Measurements from ENCODE around the gene TSPAN2.

The TSPAN2 gene

DNA sequence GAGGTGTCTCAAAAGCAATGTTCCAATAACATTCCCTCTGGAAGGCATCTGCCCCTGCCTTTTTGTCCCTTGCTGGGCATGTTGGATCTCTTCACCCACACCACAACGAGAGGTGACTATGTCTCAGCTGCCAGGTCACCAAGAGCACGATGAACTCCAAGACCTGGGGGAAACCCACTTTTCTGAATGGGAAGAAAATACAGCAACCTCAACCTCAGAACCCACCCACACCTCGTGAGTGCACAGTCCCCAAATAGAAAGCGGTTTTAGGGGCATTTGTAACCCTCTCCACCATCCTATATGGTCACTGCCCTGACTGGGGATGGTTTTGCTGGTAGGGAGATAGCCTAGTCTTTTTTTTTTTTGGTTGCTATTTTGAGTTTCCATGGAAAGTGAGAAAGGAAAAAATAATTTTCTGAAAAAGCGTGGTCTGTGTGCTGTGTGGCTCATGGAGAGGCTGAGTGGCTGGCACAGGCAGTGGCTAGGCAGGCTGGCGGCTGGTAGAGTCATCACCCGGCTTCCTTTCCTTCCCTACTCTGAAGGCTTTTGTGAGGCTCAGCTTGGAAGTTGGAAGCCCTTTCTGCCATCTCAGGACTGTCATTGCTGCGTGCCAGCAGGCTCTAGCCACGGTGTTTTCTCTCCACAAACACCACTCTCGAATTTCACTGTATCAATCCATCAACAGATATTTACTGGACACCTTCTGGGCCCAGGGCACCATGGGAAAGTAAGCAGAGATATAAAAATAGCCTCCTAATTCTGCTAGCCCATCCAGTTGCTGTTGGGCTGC, 15.8 kb downstream of the TSPAN2 start:
- DNase-seq, result no peak

DNA sequence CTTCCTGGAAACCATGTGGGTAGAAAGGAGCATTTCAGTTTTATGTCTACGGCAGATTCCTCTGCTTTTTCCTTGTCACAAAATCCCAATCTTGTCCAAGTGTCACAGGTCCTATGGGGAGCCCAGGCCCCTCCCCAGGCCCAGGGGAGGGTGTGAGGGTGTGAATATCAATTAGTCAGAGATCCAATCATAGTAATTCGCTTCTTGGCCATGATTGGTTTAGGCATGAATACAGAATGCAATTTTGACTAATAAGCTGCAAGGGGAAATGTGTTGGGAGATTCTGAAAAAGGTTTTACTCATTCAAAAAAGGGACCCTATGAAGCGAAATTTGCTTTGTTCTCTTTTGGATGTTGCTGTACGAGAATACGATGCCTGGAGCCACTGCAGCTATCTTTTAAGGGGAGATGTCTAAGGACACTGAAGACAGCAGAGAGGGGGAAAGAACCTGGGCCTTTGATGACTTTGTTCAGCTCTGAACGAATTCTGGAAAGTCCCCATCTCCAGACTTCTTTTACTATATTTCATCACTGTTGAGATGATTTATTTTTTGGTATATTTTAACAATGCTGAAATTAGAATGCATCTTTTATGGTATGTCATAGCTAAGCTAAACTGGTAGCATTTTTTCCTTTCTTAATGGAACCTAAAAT, 18.2 kb downstream of the TSPAN2 start:
- no peak for DNase-seq

DNA sequence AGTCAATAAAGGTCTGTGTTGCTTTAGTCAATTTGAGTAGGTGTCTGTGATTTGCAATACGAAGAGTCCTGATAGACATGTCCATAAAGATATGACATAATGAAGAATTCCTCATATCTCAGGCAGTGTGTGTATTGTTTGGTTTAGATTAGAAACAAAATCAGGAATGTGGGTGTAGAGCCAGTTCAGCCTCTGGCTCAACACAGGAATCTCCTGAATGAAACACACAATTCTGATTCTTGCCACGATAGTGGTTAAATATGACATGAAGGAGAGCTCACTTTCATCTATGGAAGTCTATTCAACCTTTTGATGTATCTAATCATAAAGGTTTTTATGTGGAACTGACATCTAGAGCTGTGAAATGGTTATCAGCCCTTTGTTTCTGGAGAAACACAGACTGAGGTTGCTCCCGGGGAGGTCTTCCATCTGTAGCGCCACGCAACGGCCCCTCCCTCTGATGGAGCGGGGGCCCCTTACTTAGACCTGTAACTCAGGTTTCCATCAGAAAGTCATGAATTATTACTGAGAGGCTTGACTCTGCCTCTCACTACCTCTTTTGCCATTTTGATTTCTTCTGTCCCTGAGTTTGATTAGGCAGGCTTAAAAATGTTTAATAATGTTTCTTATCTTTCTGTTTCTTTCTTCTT, 19.5 kb downstream of the TSPAN2 start:
- no peak for DNase-seq

DNA sequence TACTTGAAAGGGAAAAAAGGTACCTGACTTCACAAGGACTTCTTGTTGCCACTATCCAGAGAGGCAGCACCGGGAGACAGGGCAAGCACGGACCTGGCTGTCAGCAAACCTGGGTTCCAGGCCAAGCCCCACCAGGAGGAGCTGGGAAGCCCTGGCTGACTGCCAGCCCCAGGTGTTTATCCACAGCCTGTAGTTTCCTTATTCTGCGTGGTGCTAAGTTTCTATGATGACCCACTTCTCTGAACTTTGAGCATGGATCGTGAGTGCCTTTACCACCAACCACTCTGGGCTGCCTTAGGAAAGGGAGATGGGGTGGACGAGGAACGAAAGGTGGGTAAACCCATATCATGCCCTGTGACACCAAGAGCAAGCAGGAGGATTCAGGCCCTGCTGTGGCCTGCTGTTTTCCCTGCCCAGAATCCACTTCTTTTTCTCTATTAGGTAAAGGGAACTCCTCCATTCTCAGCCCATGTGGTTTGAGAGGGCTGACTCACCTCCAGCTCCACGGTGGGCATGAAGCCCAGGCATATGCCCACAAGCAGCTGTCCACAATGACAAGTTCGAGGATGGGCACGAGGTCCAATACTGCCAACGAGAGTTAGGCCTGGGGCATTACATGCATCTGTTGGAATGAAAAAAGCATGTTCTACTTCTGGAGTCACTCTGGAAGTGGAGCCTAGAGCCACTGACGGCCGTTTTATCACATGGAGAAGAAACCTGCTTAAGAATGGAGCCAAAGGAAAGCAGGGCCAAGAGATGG, 20.3 kb downstream of the TSPAN2 start:
- DNase-seq, result no peak

DNA sequence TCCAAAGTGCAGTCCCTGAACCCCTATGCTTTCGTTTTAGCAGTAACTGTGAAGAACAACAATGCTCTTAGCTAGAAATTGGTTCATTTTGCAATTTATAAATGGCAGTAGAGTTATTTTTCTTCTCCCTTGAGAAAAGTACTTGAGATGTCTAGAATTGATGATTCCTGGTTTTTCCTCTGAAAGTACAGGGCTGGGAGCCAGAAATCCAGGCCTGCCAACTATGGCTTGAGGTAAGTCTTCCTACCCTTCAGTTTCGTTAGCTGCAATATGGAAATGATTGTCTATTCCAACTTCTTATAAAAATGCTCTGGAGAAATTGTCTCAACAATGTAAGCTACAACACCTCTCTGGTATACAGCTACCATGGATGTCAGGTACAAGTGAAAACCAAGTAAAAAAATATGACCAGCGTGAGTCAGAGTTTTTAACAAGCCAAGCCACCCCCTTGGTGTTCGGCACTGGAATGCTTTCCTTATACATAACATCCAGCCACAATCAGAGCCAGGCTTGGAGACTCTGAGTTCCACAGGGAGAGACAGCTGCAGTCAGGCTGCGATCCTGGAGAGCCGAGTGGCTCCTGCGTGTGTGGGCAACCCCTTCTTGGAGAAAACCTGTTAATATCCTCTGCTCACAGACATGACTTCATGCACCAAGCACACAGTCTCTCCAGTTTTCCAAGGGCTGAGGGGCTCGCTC, 22.0 kb downstream of the TSPAN2 start:
- no peak for DNase-seq

DNA sequence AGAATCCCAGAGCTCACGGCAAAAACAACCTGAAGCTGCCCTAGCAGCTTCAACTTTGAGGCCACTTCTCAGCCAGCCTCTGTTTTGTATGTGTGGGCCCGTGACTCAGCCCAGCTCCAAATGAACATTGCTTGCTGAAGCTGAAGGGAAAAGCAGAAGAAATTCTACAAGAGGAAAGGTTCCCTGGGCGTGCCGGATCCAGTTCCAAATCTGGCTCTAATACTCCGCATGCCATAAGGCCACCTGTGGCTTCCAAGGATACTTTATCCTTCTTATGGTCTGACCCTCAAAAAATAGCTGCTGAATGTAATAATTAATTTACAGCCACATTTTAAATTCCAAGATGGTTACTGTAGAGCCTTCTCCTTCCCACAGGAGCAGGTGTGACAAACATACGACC, 24.3 kb downstream of the TSPAN2 start:
- DNase-seq, result no peak

DNA sequence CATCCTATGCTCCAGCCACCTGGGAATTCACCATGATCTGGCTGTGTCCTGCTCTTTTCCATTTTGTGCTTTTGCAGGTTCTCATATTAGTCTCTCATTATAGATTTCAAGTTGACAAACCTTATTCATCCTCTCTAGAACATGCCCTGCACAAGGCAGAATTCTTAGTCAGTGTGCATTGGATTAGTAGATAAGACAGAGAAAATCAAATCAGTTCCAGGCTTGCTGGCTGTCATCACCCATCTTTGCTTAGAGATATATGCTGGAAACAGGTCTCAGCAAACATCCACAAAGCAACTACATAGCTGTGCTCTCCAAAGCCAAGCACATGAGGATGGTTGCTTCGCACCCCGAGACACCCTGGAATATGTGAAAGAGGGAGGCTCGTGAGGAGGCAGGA, 24.8 kb downstream of the TSPAN2 start:
- no peak for DNase-seq

DNA sequence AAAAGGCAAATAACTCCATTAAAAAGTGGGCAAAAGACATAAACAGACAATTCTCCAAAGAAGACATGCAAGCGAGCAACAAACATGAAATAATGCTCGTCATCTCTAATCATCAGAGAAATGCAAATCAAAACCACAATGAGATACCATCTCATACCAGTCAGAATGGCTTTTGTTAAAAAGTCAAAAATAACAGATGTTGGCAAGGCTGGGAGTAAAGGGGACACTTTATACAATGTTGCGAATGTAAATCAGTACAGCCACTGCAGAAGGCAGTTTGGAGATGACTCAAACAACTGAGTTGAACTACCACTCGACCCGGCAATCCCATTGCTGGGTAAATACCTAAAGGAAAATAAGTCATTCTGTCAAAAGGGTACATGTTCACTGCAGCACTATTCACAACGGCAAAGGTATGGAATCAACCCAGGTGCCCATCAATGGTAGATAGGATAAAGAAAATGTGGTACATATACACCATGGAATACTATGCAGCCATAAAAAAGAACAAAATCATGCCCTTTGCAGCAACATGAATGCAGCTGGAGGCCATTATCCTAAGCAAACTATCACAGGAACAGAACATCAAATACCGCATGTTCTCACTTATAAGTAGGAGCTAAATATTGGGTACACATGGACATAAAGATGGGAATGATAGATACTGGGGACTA, 25.9 kb downstream of the TSPAN2 start:
- DNase-seq, result no peak

DNA sequence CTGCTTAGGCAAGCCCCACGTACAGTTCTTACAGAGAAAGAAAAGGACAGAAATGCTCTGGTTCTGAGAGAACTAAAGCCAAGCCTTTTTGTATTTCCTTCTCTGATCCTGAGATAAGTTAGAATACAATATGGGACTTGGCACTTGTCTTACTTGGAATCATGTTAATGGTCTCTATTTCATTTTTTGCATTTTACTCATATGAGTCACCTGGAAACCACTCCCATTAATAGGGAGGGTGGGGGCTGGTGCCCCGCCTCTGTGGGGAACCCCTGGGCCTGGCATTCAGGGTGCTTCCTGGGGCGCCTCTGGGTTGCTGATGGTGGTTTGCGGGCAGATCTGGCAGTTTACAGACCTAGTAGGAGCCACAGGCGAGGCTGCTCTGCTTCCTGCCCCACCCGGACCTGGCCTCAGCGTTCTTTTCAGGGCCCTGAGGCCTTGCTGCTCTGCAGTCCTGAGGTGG, 26.7 kb downstream of the TSPAN2 start:
- no peak for DNase-seq

DNA sequence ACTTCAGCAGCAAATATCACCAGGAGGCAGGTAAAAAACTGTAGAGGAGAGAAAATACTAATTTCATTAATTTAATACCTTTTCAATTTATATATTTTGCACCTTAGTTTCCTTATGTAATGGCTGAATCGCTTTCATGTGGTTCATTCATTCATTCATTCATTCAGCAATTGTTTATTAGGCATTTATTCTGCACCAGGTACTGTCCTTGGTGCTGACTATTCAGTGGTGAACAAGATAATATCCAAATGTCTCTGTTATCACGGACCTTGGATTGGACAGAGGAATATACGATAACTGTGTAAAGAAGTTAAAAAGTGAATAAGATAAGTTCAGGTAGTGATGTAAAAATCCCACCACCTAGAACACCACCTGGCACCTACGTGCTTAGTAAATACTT, 28.8 kb downstream of the TSPAN2 start:
- no peak for DNase-seq

DNA sequence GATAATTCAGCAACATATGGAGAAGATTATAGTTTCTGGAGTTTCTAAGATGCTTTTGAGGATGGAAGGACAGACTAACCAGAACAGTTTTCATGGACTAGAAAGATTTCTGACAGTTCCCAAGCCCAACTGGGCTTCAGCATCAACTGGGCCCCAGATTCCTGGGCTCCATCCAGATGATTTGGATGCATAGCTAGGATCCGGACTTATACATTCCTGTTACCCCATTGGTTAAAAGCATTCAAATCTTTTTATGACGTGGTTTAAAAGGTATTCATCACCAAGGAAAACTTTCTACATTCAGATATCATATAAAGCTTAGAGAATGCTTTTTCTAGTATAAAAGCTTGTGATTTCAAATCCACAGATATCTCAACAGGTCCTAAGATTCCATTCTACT, 30.0 kb downstream of the TSPAN2 start:
- no peak for DNase-seq

DNA sequence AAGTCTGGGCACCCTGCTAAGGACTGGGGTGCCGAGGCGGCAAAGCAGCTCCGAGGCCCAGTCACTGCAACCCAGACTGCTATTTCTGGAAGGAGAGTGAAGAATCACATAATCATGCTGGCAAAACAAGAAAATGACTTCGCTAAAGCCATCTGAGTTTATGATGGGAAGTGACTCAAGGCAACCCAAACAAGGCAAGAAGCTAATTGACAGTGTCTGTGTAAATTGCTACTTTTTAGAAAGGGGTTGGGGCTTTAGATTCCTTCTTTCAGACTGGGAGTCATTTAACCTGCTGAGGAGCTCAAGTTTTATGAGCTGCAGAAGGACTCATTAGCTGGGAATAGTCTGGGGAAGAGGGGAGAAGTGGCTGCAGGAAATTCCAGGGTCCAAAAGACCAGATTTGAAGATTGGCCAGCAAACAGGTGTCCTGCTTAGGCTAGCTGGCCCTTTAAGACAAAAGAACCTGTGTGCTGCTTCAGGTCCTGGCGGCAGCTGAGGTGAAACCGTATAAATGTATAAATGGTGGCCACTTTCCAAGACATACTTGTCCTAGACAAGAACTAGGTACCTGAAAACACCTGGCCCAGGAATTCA, 31.5 kb downstream of the TSPAN2 start:
- no peak for DNase-seq

DNA sequence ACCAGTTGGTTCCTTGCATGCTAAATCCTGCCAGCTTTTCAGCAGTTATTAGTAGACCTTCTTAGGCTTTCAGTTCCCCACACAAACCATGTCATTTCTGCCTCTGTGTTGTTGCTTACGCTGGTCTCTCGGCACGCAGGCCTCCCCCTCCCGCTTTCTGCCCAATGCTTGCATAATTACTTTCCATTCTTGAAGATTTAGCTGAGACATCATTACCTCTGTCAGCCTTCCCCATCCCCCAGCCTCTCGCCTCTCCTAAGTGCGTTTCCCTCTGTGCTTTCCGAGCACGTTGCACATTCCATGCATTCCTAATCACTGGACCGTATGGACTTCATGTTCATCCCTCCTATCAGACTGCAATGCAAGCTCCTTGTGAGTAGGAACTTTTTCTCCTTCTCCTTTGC, 32.9 kb downstream of the TSPAN2 start:
- DNase-seq, result no peak

DNA sequence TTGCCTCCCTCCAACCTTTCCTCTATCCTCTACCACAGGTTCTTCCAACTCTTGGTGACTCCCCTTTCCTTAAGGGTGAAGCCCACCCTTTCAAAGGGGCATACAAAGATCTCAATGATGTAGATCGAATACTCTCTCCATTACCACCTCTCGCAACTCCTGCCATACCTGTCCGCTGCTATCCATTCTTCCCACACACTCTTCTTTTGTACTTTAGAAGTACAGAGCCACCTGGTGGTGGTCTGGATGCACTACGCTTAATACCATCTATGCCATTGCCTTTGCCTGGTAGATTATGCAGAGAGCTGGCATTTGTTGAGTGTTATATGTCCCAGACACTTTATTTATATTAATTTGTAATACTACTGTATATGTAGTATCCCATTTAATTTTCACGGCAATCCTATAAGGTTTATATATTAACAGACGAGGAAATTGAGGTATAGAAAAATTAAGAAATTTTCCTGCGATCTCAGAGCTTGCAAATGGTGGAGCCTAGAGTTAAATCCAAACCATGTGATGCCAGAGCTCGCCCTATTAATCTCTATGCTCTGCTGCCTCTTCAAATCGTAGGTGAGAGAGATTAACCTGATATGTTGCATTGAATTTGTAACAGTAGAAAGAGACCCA, 36.7 kb downstream of the TSPAN2 start:
- peak; percentile 27 for DNase-seq

DNA sequence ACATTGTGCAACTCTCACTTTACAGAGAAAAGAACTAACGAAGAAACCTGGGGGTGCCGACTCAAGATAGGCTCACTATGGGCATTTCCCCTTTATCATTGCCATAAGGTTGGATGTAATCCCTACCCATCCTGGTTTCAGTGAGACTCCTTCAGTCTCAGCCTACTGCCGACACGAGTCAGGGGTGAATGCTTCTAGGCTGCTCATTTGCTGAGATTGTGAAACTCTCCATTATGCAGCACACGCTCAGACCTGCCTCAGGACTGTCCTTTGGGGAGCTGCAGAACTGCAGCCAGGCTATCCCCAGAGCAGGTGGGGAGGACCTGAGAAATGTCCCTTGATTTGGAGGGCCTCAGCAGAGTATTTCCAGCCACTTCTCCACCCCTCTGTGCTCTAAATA, 37.5 kb downstream of the TSPAN2 start:
- no peak for DNase-seq

DNA sequence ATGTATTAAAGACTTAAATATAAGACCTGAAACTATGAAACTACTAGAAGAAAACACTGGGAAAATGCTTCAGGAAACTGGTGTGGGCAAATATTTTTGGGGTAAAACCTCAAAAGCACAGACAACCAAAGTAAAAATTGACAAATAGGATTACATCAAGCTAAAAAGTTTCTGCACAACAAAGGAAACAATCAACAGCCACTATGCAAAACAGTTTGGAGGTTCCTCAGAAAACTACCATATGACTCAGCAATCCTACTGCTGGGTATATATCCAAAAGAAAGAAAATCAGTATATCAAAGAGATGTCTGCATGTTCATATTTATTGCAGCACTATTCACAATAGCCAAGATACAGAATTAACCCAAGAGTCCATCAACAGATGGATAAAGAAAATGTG, 42.6 kb downstream of the TSPAN2 start:
- DNase-seq, result no peak

DNA sequence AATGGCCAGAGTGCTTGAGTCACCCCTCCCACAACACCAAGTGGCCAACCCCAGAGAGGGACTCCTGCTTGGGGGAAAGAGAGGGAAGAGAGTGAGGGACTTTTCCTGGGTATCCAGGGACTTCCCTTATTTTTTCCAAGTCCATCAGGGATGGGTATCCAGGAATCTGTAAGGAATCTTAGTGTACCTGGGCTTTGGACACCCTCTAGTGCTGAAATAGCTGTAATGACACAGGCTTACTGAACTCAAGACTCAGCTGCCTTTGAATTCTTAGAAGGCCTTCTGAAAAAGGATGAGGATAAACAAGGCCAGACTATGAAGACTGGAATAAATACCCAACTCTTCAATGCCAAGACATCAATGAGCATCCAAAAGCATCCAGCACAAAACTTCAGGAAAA, 47.6 kb downstream of the TSPAN2 start:
- no peak for DNase-seq

DNA sequence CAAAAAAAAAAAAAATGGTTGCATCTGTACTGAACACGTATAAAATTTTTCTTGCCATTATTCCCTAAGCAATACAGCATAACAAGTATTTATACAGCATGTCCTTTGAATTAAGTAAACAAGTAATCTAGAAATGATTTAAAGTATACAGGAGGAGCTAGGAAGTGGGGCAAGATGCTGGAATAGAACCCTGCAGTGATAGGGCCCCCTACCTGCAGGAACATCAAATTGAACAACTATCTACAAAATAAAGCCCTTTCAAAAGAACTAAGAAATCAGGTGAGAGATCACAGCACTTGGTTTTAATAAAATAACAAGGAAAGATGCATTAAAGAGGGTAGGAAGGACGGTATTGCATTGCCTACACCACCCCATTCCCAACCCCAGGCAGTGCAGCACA, 48.8 kb downstream of the TSPAN2 start:
- no peak for DNase-seq

DNA sequence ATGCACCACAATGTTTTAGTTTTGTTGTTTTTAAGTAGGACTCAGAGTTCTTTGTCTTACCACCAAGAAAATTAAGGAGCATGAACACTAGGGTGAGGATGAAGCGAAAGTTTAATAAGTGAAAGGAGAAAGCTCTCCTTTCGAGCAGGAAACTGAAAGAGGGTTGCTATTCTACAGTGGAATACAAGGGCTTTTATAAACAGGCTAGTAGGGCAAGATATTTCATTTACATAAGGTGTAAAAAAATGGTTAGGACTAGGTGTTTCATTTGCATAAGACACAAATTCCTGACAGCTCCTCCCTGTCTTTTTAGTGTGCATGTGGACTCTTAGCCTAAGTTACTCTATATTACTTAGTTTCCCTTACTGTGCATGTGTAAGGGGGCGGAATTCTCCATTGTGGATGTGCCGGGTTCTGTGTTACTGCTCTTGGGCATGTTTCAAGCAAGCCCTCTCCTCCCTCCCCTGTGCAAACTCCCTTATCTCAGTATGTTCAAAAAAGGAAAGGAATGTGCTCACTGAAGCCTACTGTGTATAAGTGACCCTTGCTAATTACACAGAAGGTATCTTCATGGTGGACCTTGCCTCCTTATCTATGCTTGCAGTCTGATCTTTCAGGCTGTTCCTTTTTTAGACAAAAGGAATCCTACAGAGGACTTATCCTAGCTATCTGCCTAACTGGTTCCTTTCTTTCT, 52.3 kb downstream of the TSPAN2 start:
- no peak for DNase-seq

DNA sequence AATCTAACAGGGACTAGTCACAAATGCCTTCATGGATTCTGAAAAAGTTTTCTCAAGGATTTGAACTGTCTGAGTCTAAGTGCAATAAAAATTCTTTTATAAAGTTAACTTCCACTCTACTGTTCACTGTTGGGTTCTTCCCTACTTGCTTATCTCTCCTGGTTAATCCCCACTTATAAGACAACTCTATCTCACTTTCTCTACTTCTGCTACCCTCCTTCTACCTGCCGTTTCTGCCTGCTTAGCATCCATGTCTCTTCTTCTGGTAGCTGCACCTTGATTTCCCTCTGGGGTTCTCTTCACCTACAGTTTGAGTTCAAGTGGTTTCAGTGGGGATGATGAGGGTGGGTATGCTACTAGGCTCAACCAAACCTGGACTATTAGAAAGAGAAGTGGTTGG, 53.7 kb downstream of the TSPAN2 start:
- DNase-seq, result no peak

DNA sequence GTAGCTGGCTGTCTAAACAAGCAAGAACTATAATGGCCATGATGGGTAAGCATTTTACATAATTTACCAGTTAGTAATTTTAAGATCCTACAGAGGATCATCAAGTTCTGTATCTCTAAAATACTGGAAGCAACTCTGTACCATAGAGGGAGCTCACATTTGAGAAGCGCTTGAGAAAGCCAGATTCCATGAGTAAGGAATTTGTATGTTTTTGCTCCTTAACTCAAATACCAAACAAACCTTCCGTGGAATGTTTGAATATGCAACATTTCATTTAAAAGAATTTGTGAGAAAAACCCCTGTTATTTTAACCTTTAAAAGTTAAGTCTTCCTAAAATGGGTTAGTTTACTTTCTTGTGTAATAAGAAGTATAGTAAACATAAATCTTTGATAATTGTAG, 57.7 kb downstream of the TSPAN2 start:
- no peak for DNase-seq
